Measurements from ENCODE around the gene ZNF165. TPM values are rescaled to one million over a fixed set of nuclear protein-coding genes. Genes with fewer than 3 reads are reported as not detected.
"Not testable (repeated sequence)": the region's sequence is repeated elsewhere in the genome, so short reads cannot be mapped to it uniquely, and the experiment has no call there.

ZNF165 gene
- total RNA-seq, result under 1 TPM; 0.61 to 0.70 TPM

DNA sequence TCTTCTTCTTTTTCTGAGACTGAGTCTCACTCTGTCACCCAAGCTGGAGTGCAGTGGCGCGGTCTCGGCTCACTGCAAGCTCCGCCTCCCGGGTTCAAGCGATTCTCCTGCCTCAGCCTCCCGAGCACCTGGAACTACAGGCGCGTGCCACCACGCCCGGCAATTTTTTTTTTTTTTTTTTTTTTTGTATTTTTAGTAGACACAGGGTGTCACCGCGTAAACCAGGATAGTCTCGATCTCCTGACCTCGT lies at the start of gene ZNF165:
ZNF165 (plus strand) TSS at position 188 of the 250 bp plus-strand sequence. CDS start 4,913 bp downstream, outside the sequence.
- Mint-ChIP-seq H3K4me3 (peak within 1 kb of the TSS; percentile 95), H3K4me1 (peaks cover 24% of the 10 kb centered on the region), H3K27ac (peak within 1 kb of the TSS; percentile 91)
- H3K9me3 Mint-ChIP-seq (ENCODE audit: low read depth); H3K27me3 Mint-ChIP-seq; DNase-seq; H3K36me3 Mint-ChIP-seq: not testable (repeated sequence)
- peak; percentile 48 for ATAC-seq
- CTCF ChIA-PET, result interaction anchor here (1.6 kb wide), 1 partner anchor 24 kb away, joined by 4 read pairs; no protein-coding TSS in a partner anchor

GRCh38 chr6:28053584-28053983 lies 26.8 kb upstream of the ZNF165 start:
- no peak for ATAC-seq
- Mint-ChIP-seq H3K9me3 (ENCODE audit: low read depth) (no peaks in the 10 kb centered on the region), H3K4me3 (no peak overlapping the region), H3K27me3 (peaks cover 30% of the 10 kb centered on the region), H3K4me1 (no peaks in the 10 kb centered on the region), H3K27ac (no peak overlapping the region), H3K36me3 (no peaks in the 10 kb centered on the region)
- CTCF ChIA-PET, result interaction anchor here (0.9 kb wide), 1 partner anchor 51 kb away, joined by 4 read pairs; no protein-coding TSS in a partner anchor
- no peak for DNase-seq

- no peaks in the 10 kb centered on the region for H3K9me3 Mint-ChIP-seq (ENCODE audit: low read depth)
- CTCF ChIA-PET, result interaction anchor here (1.1 kb wide), 1 partner anchor 45 kb away, joined by 3 read pairs; no protein-coding TSS in a partner anchor
- no peak overlapping the region for H3K4me3 Mint-ChIP-seq
- H3K27me3 Mint-ChIP-seq, result peaks cover 16% of the 10 kb centered on the region
- H3K36me3 Mint-ChIP-seq, result no peaks in the 10 kb centered on the region
- H3K27ac Mint-ChIP-seq, result no peak overlapping the region
- ATAC-seq, result no peak
- H3K4me1 Mint-ChIP-seq, result no peaks in the 10 kb centered on the region
- no peak for DNase-seq
These were observed 20.0 kb upstream of the ZNF165 start for GRCh38 chr6:28060405-28060804.

- Mint-ChIP-seq H3K27me3 (peaks cover 29% of the 10 kb centered on the region), H3K36me3 (no peaks in the 10 kb centered on the region), H3K27ac (no peak overlapping the region), H3K9me3 (ENCODE audit: low read depth) (no peaks in the 10 kb centered on the region), H3K4me1 (no peaks in the 10 kb centered on the region), H3K4me3 (no peak overlapping the region)
- DNase-seq (no peak), ATAC-seq (no peak)
- CTCF ChIA-PET, result no interaction called here
These were observed 16.1 kb upstream of the ZNF165 start for GRCh38 chr6:28064272-28064671.

- H3K9me3 Mint-ChIP-seq (ENCODE audit: low read depth), result no peaks in the 10 kb centered on the region
- CTCF ChIA-PET, result no interaction called here
- no peak for ATAC-seq
These were observed 12.3 kb upstream of the ZNF165 start for GRCh38 chr6:28068067-28068466.

DNA sequence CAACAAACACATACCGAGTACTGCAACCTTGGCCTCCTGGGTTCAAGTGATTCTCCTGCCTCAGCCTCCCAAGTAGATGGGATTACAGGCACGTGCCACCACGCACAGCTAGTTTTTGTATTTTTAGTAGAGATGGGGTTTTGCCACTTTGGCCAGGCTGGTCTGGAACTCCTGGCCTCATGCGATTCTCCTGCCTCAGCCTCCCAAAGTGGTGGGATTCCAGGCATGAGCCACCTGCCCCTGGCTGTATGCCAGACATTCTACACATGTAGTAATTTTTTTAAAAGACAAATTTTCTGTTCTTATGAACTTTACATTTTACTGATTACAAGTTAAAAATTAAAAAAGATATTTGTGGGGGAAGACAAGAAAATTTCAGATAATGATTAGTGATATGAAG lies 9.4 kb upstream of the ZNF165 start:
- H3K27me3 Mint-ChIP-seq, result peaks cover 30% of the 10 kb centered on the region
- CTCF ChIA-PET; ATAC-seq; H3K4me3 Mint-ChIP-seq; H3K27ac Mint-ChIP-seq; H3K9me3 Mint-ChIP-seq (ENCODE audit: low read depth); H3K4me1 Mint-ChIP-seq; H3K36me3 Mint-ChIP-seq; DNase-seq: not testable (repeated sequence)

More at GRCh38 chr6:28068067-28068466, 12.3 kb upstream of the ZNF165 start:
- no peak overlapping the region for H3K27ac Mint-ChIP-seq
- no peaks in the 10 kb centered on the region for H3K36me3 Mint-ChIP-seq
- peaks cover 36% of the 10 kb centered on the region for H3K27me3 Mint-ChIP-seq
- H3K4me3 Mint-ChIP-seq, result no peak overlapping the region
- no peak for DNase-seq
- H3K4me1 Mint-ChIP-seq, result no peaks in the 10 kb centered on the region

DNA sequence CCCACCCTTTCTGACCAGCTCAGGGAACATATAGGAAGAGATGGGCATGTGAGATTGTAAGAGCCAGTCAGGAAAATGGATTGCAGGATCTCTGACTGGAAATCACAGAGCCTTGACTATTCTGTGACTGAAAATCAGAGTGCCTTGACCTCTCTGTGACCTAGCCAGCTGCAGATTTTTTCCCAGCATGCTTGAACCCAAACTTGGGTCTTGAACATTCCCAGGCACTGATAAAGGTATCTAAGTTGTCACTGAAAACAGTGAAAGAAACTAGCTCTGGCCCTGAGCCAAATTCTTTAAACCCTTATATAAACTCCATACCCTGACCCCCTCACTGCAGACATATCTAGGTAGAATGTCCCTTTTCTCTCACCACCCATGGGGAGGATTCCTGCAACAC lies 2.3 kb upstream of the ZNF165 start:
- no peaks in the 10 kb centered on the region for H3K36me3 Mint-ChIP-seq
- CTCF ChIA-PET, result no interaction called here
- no peak overlapping the region for H3K27ac Mint-ChIP-seq
- no peaks in the 10 kb centered on the region for H3K9me3 Mint-ChIP-seq (ENCODE audit: low read depth)
- DNase-seq (no peak), ATAC-seq (no peak)
- peaks cover 21% of the 10 kb centered on the region for H3K4me1 Mint-ChIP-seq
- H3K27me3 Mint-ChIP-seq, result no peaks in the 10 kb centered on the region
- H3K4me3 Mint-ChIP-seq, result no peak overlapping the region

DNA sequence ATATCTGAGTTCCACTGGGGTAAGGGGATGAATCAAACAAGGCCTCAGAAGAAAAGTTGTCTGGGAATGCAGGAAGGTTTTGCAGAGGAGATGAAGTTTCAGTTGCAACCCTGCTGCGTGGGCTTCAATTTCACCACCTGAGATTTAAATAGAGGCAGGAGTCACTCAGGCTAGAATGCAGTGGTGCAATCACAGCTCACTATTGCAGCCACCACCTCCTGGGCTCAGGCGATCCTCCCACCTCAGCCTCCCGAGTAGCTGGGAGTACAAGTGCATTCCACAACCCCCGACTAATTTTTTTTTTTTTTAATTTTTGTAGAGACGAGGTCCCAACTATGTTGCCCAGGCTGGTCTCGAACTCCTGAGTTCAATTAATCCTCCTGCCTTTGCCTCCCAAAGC lies 1.5 kb upstream of the ZNF165 start:
- CTCF ChIA-PET, result no interaction called here
- Mint-ChIP-seq H3K4me1 (peaks cover 24% of the 10 kb centered on the region), H3K9me3 (ENCODE audit: low read depth) (no peaks in the 10 kb centered on the region), H3K4me3 (no peak overlapping the region), H3K36me3 (peaks cover 2% of the 10 kb centered on the region), H3K27me3 (no peaks in the 10 kb centered on the region), H3K27ac (no peak overlapping the region)
- DNase-seq (no peak), ATAC-seq (no peak)

GRCh38 chr6:28080631-28081485 lies 490 bp downstream of the ZNF165 start:
- CTCF ChIA-PET, result interaction anchor here (1.3 to 1.6 kb wide), 2 partner anchors 16 to 24 kb away, joined by 3 to 4 read pairs; no protein-coding TSS in a partner anchor

GRCh38 chr6:28081486-28081751 lies 1.1 kb downstream of the ZNF165 start:
- Mint-ChIP-seq H3K4me3 (peak overlapping the region; percentile 95), H3K27me3 (no peaks in the 10 kb centered on the region), H3K4me1 (peaks cover 24% of the 10 kb centered on the region), H3K36me3 (peaks cover 10% of the 10 kb centered on the region), H3K27ac (peak overlapping the region; percentile 91), H3K9me3 (ENCODE audit: low read depth) (no peaks in the 10 kb centered on the region)
- DNase-seq (peak; percentile 42), ATAC-seq (peak; percentile 21)
- CTCF ChIA-PET, result interaction anchor here (1.3 to 1.6 kb wide), 2 partner anchors 15 to 23 kb away, joined by 3 to 4 read pairs; no protein-coding TSS in a partner anchor

More at GRCh38 chr6:28080631-28081485, 490 bp downstream of the ZNF165 start:
- H3K27me3 Mint-ChIP-seq, result no peaks in the 10 kb centered on the region
- H3K4me3 Mint-ChIP-seq, result peak overlapping the region; percentile 95
- DNase-seq, result peak; percentile 92
- peaks cover 24% of the 10 kb centered on the region for H3K4me1 Mint-ChIP-seq
- ATAC-seq, result peak; percentile 89
- H3K27ac Mint-ChIP-seq, result peak overlapping the region; percentile 91
- no peaks in the 10 kb centered on the region for H3K9me3 Mint-ChIP-seq (ENCODE audit: low read depth)
- peaks cover 6% of the 10 kb centered on the region for H3K36me3 Mint-ChIP-seq

- no peaks in the 10 kb centered on the region for H3K27me3 Mint-ChIP-seq
- no peak overlapping the region for H3K4me3 Mint-ChIP-seq
- no peak for DNase-seq
- ATAC-seq, result no peak
- H3K4me1 Mint-ChIP-seq, result peaks cover 24% of the 10 kb centered on the region
- H3K36me3 Mint-ChIP-seq, result peaks cover 19% of the 10 kb centered on the region
- peaks cover 3% of the 10 kb centered on the region for H3K9me3 Mint-ChIP-seq (ENCODE audit: low read depth)
- CTCF ChIA-PET, result no interaction called here
- no peak overlapping the region for H3K27ac Mint-ChIP-seq
These were observed 2.6 kb downstream of the ZNF165 start for GRCh38 chr6:28082939-28083338.

DNA sequence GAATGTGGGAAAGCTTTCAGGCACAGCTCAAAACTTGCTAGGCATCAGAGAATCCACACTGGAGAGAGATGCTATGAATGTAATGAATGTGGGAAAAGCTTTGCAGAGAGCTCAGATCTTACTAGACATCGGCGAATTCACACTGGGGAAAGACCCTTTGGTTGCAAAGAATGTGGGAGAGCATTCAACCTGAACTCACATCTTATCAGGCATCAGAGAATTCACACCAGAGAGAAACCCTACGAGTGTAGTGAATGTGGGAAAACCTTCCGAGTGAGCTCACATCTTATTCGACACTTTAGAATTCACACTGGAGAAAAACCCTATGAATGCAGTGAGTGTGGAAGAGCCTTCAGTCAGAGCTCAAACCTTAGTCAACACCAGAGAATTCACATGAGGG lies 8.7 kb downstream of the ZNF165 start:
- Mint-ChIP-seq H3K27me3 (no peaks in the 10 kb centered on the region), H3K4me3 (no peak overlapping the region), H3K27ac (no peak overlapping the region), H3K36me3 (peaks cover 43% of the 10 kb centered on the region), H3K4me1 (no peaks in the 10 kb centered on the region), H3K9me3 (ENCODE audit: low read depth) (peaks cover 29% of the 10 kb centered on the region)
- ATAC-seq (no peak), DNase-seq (no peak)
- CTCF ChIA-PET, result interaction anchor here (1.5 kb wide), 1 partner anchor 15 kb away, joined by 4 read pairs; no protein-coding TSS in a partner anchor

- H3K36me3 Mint-ChIP-seq, result peaks cover 38% of the 10 kb centered on the region
- ATAC-seq (no peak), DNase-seq (no peak)
- H3K27me3 Mint-ChIP-seq, result no peaks in the 10 kb centered on the region
- H3K27ac Mint-ChIP-seq, result no peak overlapping the region
- H3K4me1 Mint-ChIP-seq, result no peaks in the 10 kb centered on the region
- H3K4me3 Mint-ChIP-seq, result no peak overlapping the region
- H3K9me3 Mint-ChIP-seq (ENCODE audit: low read depth), result peaks cover 29% of the 10 kb centered on the region
- CTCF ChIA-PET, result no interaction called here
These were observed 10.7 kb downstream of the ZNF165 start for GRCh38 chr6:28090917-28091586.

DNA sequence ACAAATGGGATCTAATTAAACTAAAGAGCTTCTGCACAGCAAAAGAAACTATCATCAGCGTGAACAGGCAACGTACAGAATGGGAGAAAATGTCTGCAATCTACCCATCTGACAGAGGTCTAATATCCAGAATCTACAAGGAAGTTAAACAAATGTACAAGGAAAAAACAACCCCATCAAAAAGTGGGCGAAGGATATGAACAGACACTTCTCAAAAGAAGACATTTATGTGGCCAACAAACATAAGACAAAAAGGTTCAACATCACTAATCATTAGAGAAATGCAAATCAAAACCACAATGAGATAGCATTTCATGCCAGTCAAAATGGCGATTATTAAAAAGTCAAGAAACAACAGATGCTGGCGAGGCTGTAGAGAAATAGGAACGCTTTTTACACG lies 21.9 kb downstream of the ZNF165 start:
- DNase-seq; H3K9me3 Mint-ChIP-seq (ENCODE audit: low read depth); ATAC-seq; H3K4me3 Mint-ChIP-seq; H3K36me3 Mint-ChIP-seq; CTCF ChIA-PET; H3K4me1 Mint-ChIP-seq; H3K27ac Mint-ChIP-seq: not testable (repeated sequence)
- H3K27me3 Mint-ChIP-seq, result peaks cover 17% of the 10 kb centered on the region

Data from activated CD8-positive, alpha-beta memory T cell treated with anti-CD3 and anti-CD28 coated beads, Interleukin-2, amount 10 ng/mL, durations not matched to agents 7 days and 5 days (primary cell).